Lung microvascular endothelial cell (primary cell): Measurements from ENCODE around the gene ANGPTL7. TPM values are rescaled to one million over a fixed set of nuclear protein-coding genes. Genes with fewer than 3 reads are reported as not detected.
"Not testable (repeated sequence)": the region's sequence is repeated elsewhere in the genome, so short reads cannot be mapped to it uniquely, and the experiment has no call there.

Experiments
- DNase-seq, 2 donors: peaks; one replicate each; pipeline versions ENCODE4 v3.0.0 to v3.0.0-alpha.2; 2010; ENCODE audit warnings: low read depth in 2 of 2
- total RNA-seq: library from RNA; depleted of rRNA; stranded (reverse); fragments of >200 nt; gene quantifications from 2 replicates; pipeline ENCODE4 v1.2.1, GENCODE V29; 2014

The ANGPTL7 gene
- total RNA-seq, 1 donor from 2014 or later: not detected

DNA sequence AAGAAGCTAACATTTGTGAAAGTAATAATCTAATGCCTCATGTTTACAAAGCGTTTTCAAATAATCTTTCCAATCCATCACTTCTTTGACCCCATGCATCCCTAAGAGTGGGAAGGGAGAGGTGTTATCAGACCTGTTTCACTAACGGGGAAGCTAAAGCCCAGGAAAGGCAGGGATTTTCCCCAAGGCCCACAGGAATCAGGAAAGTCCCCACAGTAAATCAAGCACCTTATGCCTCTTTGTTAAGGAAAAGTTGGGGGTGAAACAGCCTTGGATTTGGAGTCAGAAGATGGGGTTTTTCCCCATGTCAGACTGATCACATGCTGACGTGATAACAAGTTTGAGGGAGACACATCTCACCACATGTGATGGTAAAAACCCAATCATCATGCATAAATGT lies 20.0 kb upstream of the ANGPTL7 start:
- DNase-seq: no peak

DNA sequence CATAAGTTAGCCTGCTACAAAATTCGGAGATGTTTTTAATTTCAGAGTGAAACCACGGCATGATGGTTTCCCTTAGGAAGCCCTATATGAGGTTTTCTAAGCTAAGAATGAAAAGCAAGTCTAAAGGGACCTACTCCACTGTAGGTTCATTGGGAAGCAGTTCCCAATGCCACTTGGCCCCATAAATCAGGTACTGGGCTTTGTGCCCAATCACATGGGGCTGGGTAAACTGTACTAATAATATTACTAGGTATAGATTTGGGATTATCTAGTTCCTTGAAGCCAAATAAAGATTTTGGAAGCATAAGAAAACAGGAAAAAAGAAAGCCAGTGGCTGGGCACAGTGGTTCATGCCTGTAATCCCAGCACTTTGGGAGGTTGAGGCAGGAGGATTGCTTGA lies 19.1 kb upstream of the ANGPTL7 start:
- DNase-seq: no peak

DNA sequence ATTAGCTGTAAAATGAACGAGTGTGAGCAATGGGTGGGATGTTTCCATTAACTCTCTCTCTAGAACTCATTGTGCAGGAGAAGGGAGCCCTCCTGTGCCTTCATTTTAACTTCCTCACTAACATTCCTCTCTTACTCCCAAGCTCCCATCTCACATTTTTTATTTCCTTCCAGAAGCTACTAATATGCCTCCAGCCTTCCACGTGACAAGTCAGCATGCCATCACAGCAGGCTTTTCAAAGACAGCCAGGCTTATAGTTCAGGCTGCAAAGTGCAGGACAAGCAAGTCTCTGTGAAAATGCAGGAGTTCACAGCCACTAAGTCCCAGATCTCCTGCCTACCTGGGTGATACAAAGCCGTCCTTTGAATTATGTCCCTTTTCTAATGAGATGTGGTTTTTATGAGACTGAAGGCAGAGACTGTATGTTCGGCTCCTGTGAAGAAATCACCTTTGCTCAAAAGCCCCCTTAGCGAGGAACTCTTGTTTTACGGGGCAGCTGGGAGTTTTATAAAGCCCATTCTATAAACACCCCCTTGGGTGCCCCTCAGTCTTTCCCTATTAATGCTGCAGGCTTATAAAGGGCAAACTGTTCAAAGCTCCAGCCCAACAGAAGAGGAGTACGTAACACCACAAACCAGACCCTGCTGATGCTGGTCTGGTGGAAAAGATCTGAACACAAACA lies 14.8 kb upstream of the ANGPTL7 start:
- no peak for DNase-seq

DNA sequence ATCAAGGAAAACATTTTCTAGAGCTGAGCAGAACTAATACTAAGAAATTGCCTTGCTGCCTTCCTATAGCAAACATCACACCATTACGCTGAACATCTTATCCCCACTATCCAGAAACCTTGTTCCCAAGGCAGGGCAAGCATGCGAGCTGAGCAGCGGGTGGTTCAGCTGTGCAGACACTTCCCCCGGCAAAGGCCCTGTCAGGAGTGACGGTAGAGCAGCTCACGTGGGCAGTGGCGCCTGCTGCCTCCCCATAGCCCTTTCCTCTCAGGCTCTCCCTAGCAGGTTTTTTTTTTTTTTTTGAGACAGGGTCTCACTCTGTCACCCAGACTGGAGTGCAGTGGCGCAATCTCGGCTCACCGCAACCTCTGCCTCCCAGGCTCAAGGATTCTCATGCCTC lies 13.7 kb upstream of the ANGPTL7 start:
- no peak for DNase-seq

DNA sequence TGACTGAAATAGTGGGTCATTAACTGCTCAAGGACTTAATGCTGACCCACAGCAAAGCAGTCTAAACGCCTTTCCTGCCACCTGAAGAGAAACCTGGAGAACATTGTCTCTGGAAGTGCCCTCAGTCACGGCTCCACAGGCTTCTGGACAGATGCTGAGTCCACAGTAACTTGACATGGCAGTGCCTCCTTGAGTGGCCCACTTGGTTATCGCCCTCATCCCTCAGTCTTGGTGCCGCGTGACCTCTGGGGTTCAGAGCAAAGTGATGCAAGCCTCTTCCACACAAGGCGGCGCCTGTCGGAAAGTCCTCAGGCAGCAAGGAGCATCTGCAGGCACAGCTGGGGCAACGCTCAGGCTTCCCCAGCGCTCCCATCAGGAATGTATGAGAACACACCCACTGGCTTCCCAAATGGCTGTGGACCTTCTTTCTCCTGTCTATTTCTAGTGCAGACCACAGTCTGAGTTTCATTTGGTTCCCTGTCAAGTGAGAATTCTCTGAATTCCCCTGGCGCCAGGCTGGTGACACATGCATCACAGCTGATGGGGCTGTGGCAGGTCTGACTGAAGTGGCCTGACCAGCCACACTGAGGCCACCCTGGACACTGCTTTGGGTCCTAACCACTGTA lies 13.0 kb upstream of the ANGPTL7 start:
- DNase-seq: no peak

DNA sequence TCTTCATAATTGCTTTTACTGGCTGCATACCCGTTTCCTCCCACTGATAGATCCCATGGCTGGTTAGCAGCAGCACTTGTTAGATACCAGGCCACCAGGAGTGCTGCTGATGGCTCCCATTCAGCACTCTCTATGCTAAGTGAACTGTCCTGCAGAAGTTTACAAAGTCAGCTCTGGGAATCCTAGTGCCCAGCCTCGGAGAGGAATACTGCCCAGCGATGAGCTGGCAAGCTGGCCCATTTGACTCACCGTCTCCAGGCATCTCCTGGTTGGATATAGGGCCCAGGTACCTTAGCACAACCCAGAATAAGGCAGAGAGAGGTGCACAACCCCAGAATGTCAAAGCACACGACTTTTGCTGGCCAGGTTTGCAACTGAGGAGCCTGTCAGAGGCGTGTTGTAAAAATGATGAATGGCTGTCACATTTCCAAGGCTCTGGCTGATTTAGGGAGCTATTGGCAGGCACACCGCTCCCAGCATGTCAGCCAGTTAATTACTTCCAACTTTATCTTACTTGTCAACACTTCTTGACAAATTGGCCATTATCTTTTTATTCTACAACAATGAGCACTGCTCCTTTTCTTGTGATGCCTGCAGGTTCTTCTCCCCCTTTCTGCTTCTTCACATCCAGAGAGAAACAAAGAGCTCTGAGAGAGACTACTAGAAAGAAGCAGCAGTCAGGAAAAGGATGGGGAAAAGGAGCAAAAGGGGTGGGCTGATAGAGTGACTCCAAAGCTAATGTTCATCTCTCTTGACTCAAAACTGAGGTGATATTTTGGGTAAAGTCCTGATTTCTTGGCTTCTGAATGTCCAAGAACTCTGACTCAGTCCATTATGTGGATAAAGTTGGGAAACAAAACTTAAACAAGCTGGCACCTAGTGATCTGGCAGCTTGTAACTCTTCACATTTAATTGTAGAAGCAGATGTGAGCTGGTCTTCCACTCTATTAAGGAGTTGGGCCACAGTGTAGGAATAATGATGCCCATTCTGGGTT lies 10.8 kb upstream of the ANGPTL7 start:
- peak in 1 of 2 donors; percentile 50 for DNase-seq

DNA sequence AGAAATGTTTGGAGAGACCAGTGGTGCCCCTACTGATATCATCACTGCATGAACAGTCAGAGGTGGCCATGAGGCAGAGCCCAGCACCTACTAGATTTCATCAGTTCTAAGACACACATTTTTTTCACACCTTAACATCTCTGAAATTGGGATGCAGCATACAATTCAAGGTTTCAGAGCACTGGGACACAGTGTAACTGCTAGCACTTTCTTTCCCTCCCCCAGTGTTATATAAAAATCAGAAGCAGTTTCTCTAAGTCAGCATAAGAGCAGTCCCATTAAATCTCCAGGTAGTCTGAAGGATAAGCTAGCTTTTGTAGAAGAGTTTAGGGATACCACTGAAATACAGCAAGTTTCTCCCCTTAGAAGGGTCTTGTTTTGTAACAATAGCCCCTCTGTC lies 10.0 kb upstream of the ANGPTL7 start:
- no peak for DNase-seq

DNA sequence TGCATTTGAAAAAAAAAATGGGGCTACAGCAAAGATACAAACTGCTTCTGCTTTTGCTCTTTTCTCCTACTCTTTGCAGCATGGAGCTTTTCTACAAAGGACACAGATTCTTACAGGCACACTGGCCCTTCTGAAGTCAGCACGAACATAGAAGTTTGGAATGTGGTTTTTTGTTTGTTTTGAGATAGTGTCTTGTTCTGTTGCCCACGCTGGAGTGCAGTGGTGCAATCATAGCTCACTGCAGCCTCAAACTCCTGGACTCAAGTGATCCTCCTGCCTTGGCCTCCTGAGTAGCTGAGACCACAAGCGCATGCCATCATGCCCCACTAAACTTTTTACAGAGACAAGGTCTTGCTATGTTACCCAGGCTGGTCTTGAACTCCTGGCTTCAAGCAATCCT lies 9.4 kb upstream of the ANGPTL7 start:
- not testable (repeated sequence) for DNase-seq

DNA sequence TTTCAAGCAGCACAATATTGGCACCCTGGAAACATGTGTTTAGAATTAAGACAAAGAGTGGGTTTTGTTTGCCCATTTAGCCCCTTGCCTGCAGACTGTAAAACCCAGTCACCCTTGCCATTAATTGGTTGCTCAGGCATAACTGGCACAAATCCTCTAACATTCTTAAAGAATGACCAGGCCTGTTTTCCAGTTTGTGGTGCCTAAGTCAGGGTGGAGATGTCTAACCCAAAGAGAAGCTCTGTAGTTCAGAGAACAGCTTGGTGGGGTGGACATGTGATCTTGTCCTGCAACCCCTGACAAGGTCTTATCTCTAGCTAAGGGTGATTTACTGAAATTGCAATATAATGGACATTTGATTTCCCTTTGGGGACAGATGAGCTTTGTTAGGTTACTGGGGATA lies 8.8 kb upstream of the ANGPTL7 start:
- no peak for DNase-seq

DNA sequence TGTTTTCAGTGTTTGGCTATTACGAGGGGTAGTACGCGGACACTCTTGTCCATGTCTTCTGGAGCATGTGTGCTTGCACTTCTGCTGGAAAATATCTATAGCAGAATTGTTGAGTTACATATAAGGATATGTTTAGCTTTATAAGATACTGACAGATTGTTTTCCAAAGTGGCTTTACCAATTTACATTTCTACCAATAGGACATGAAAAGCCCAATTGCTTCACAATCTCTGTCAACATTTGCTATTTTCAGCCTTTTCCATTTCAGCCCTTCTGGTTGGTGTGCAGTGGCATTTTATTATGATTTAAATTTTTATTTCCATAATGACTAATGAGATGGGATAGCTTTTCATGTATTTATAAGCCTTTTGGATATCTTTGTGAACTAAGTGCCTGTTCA lies 6.3 kb upstream of the ANGPTL7 start:
- DNase-seq: no peak

DNA sequence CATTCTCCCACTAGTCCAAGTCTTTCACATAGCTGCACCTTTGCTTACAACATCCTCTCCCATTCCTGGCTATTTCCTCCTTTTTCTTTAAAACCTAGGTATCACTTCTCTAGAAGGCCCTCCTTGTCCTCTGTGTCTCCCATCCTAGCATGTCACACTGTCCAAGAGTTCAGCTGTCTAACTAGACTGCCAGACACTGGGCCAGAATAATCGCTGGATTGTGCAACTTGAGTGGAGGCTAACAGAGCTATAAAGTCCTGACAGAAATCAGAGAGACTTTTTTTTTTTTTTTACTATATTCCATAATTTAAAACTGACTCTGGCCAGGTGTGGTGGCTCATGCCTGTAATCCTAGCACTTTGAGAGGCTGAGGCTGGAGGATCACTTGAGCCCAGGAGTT lies 4.2 kb upstream of the ANGPTL7 start:
- no peak for DNase-seq

DNA sequence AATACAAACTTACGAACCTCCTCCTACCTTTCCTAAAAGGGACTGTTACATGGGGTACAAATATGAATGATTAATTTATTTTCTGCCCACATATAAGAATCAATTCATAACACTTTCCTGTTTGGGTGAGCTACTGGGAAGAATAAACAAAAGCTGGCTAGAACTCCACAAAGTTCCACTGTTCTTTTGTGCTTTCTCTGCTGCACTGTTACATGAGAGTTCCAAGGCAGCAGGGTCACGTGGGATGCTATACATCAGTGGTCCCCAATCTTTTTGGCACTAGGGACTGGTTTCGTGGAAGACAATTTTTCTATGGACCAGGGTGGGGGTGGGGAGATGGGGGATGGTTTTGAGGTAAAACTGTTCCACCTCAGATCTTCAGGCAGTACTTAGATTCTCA lies 2.2 kb upstream of the ANGPTL7 start:
- no peak for DNase-seq

DNA sequence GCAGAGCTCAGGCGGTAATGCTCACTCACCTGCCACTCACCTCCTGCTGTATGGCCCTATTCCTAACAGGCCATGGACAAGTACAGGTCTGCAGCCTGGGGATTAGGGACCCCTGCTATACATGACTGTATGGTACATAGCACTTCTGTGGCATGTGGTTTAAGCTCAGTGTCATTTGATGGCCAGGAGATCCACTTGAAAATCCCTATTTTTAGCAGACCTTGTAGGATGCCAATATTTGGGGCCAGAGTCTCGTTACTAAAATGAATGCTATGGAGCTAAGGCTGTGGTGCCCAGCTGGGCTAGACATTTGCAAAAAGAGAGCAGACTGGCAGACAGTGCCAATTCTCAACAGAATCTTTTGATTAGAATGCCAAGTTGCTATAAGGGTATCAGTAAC lies 1.7 kb upstream of the ANGPTL7 start:
- DNase-seq: no peak

DNA sequence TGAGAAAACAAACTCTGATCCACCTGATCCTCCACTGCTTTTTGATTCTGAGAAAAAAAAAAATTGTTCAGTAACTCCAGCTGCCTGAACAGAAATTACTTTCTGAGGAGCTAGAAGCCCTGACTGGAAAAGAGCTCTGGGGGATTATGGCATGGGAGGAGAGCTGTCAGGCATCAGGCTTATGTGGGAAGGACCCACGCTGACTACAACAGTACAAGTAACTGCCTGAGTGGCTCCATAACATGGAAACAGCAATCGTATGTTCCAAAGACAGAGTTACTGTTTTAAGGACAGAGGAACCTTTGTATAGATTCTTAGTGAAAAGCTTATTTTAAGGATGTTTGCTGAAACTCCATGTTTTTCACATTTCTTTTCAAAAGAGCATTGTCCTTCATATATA lies 1.2 kb upstream of the ANGPTL7 start:
- DNase-seq: no peak

DNA sequence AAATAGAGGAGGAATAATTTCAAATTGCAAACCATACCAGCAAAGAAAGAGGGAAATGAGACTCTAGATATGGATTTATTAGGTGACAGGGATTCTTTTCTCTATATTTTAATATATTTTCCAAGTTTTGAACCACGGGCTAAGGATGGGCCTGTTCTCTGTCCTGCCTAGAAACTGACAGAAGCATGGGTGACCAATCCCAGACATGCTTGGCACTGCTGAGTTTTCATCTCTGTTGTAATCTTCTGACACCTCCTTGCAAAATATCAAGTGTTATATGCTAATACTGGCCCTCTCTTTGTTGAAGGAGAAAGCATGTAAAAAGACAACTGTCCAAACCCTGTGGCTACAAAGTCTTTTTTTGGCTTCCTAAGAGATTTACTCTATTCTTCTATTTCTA lies 774 bp upstream of the ANGPTL7 start:
- DNase-seq: no peak

DNA sequence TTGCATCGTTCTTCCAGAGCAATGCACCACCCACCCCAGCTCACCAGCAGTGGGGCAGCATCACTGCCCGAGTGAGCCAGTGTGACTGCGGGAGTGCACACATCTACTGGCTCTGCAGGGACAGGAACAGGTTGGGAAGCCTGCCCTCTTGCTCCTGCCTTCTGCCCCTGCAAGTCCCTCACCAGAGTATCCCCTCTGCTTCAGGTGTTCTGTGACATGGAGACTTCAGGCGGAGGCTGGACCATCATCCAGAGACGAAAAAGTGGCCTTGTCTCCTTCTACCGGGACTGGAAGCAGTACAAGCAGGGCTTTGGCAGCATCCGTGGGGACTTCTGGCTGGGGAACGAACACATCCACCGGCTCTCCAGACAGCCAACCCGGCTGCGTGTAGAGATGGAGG lies 4.2 kb downstream of the ANGPTL7 start:
- DNase-seq: no peak

DNA sequence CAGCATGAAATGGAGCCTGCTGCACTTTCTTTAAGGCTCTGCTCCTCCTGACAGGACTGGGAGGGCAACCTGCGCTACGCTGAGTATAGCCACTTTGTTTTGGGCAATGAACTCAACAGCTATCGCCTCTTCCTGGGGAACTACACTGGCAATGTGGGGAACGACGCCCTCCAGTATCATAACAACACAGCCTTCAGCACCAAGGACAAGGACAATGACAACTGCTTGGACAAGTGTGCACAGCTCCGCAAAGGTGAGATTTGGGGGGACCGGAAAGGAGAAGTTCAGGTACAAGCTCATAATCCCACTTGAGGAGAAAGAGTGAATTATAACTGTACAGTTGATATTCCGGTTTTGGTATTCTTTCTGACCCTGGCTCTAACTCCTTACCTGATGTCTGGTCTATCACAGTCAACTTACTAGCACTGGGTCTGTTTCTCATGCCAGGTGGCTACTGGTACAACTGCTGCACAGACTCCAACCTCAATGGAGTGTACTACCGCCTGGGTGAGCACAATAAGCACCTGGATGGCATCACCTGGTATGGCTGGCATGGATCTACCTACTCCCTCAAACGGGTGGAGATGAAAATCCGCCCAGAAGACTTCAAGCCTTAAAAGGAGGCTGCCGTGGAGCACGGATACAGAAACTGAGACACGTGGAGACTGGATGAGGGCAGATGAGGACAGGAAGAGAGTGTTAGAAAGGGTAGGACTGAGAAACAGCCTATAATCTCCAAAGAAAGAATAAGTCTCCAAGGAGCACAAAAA lies 5.4 kb downstream of the ANGPTL7 start:
- DNase-seq: no peak

DNA sequence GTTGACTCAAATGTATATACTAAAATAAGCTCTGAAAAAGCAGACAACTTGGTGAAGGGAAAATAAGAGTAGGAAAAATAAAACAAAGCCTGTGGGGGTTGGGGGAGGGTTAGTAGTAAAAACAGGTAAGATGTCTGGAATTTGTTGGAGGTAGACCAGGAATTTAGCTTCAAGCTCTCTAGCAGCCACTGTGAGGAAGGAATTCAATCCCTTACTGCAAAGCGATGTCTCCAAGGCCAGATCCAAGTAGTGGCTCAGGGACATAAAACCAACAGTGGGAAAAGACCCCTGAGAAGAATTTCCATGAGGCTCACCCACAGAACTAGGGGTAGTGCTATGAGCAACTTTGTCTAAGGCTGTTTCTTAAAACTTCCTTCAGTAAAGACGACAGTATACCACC lies 7.8 kb downstream of the ANGPTL7 start:
- no peak for DNase-seq

DNA sequence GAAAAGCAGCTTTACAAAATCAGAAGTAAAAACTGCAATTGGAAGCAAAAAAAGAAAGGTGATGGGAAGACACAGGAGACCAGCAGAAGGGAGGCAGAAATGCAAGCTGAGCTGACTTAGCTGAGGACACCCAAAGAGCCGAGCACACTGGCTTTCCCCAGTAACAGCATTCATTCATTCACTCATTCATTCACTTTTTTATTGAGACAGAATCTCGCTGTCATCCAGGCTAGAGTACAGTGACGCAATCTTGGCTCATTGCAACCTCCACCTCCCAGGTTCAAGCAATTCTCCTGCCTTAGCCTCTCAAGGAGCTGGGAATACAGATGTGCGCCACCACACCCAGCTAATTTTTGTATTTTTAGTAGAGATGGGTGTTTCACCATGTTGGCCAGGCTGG lies 8.2 kb downstream of the ANGPTL7 start:
- DNase-seq: no peak

DNA sequence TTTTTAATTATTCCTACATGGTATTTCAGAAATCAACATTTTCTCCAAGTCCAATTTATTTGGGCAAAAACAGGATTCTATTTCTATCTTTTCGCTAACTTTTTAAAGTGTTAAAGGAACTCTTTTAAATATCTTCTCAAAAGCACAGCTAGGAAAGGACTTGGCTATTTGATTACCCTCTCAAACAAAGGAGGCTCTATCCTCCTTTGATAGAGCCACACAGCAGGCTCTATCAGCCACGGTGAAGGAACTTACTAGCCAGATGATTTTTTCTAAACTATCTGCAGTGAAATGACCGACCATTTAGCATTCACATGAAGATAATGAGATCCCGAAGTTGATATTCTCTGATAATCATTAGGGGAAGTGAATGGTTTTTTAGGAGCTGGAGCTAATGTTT lies 9.1 kb downstream of the ANGPTL7 start:
- no peak for DNase-seq

DNA sequence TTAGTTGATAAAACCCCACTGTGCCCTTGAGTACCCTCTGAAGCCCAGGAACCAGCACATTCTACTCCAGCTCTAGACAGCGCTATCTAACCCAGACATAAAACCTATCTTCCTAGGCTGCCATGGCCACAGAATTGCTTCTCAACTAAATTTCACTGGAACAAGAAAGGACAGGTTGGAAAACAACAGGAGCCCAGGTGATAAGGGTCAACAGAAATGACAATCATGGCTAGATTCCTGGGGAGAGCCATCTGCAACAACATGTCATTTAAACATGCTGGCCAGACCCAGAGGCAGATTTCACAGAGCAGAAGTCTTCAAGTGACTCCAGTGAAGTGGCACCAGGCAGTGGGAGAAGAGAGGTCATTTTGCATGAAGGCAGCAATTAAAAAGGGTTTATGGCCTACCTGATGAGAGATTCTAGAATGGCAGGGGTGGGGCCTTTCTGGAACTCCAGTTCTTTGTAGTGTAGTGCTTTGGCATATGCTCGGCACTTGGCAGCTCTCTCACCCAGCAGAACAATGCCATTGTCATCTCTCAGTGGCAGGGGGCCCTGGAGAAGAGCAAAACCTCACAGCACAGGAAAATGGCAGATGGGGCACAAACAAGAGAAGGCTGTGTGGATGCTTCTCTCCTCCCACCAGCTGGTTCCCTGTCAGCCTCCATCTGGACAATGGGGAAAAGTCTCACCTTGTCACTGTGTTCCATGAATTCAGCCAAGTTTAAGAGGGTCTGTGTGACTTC lies 9.9 kb downstream of the ANGPTL7 start:
- DNase-seq: no peak
